Kidney capillary endothelial cell (primary cell): ENCODE measurements around the gene LIFR.

Experiments
- DNase-seq: peaks from one replicate; pipeline ENCODE4 v3.0.0-alpha.2; 2018; ENCODE audit warnings: low spot score

LIFR gene

GRCh38 chr5:38434966-38435705, 121.3 kb downstream of the LIFR start:
- no peak for DNase-seq

GRCh38 chr5:38433160-38433861, 123.1 kb downstream of the LIFR start:
- DNase-seq, result peak; percentile 42

GRCh38 chr5:38431242-38431853, 125.1 kb downstream of the LIFR start:
- no peak for DNase-seq

GRCh38 chr5:38426986-38427950, 129.2 kb downstream of the LIFR start:
- peak; percentile 76 for DNase-seq

- DNase-seq, result no peak
Observed at GRCh38 chr5:38426490-38426889, 130.0 kb downstream of the LIFR start.
